ENCODE data around the gene SLIT3. TPM values are rescaled to one million over a fixed set of nuclear protein-coding genes. Genes with fewer than 3 reads are reported as not detected.

Gene SLIT3
- total RNA-seq, 1 experiment from 2014 or later = 0.92 TPM

DNA sequence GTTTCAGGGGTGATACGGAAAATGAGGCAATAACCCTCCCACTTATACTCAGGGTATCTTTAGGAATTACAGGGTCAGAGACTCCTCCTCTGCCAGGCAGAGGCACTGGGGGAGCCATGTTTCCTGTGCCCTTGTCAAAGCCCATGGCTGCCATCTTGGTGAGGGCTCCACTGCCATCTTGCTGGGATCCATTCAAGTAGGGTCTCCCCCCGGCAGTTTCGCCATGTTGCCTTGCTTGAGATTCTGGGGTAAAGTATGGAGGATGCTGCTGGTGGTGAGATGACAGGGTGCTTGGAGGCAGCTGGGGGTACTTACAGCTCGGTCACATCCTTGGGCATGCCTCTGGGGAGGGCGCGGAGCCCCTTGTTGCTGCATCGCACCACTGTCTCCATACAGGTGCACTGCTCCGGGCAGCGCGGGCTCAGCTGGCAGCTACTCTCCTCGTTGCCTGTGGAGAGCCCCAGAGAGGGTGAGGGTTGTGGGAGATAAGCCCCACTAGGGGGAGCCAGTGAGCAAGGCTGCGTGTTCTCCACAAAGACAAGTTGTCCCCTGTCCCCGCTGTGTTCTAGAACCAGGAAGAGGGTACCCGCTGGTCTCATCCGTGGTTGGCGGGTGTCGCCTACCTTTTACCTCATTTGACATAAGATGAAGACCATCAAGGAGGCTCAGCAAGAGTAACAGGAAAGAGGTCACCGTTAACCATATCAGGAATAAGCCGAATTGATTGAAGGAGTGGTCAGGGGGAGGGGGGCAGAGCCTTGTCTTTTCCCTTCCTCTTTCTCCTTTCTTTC, 552.8 kb downstream of the SLIT3 start:
- Histone ChIP-seq H4K5ac (ENCODE audit: insufficient read length, low read depth, low read length) (no peak overlapping the region), H3K9me3 (ENCODE audit: control insufficient read depth, low read depth, low read length) (no peaks in the 10 kb centered on the region), H3K9ac (ENCODE audit: extremely low read depth, insufficient read length, low read length) (no peak overlapping the region), H3K56ac (ENCODE audit: insufficient read length, low read depth, low read length) (no peak overlapping the region), H4K20me1 (ENCODE audit: control insufficient read depth, insufficient read depth, insufficient read length) (no peaks in the 10 kb centered on the region), H3K79me2 (ENCODE audit: insufficient read depth, low read length) (no peaks in the 10 kb centered on the region), H3T11ph (ENCODE audit: low read length) (no peak overlapping the region), H2AK5ac (ENCODE audit: insufficient read length, low read length) (no peak overlapping the region), H3K4me2 (ENCODE audit: insufficient read depth, insufficient read length, low read length) (peak overlapping the region; percentile 3), H3K27ac (ENCODE audit: insufficient read length, low read depth, low read length) (no peak overlapping the region), H3K27me3 (ENCODE audit: insufficient read depth, low read length) (no peaks in the 10 kb centered on the region), H3K4ac (ENCODE audit: low read depth, low read length) (no peak overlapping the region), H3K79me1 (ENCODE audit: insufficient read depth, low read depth, low read length, poor library complexity, severe bottlenecking) (no peaks in the 10 kb centered on the region), H2AFZ (ENCODE audit: low read length) (no peak overlapping the region), H4K91ac (ENCODE audit: insufficient read length, low read depth, low read length) (no peak overlapping the region), H2BK12ac (ENCODE audit: insufficient read length, low read depth, low read length) (no peak overlapping the region), H2BK5ac (ENCODE audit: insufficient read length, low read length) (no peak overlapping the region), H3K14ac (ENCODE audit: insufficient read depth, low read length) (no peak overlapping the region), H2BK20ac (ENCODE audit: low read depth, low read length, poor library complexity, severe bottlenecking) (no peak overlapping the region), H4K8ac (replicated peaks; ENCODE audit: insufficient read length, low read depth, low read length) (no peak overlapping the region), H3K23ac (ENCODE audit: insufficient read length, low read depth, low read length) (no peak overlapping the region), H2BK120ac (ENCODE audit: low read depth, low read length, poor library complexity, severe bottlenecking) (no peak overlapping the region), H3K4me1 (ENCODE audit: insufficient read depth, low read length) (no peaks in the 10 kb centered on the region), H3K23me2 (ENCODE audit: insufficient read length, low read depth, low read length, poor library complexity, severe bottlenecking) (no peaks in the 10 kb centered on the region), H2BK15ac (ENCODE audit: low read depth, low read length) (no peak overlapping the region), H3K18ac (ENCODE audit: insufficient read length, low read depth, low read length) (no peak overlapping the region)
- Mint-ChIP-seq H3K9me3 (no peaks in the 10 kb centered on the region; a peak in 2 of 5 replicates), H3K27me3 (ENCODE audit: low read depth) (peaks cover 44% of the 10 kb centered on the region), H3K4me3 (peak overlapping the region in 1 of 2 experiments; percentile 16; a peak in 1 of 5 replicates), H3K36me3 (ENCODE audit: insufficient read depth in 1 of 3, low read depth in 3 of 3) (peaks cover 0 to 4% (median 0%) of the 10 kb centered on the region in 3 experiments; a peak in 2 of 7 replicates), H3K27ac (no peak overlapping the region), H3K4me1 (peaks cover 3 to 4% of the 10 kb centered on the region in 2 experiments)
- peak; percentile 90 for DNase-seq
- WGBS (ENCODE audit: extremely low coverage, insufficient read length, low lambda C conversion rate) = no CpG with 5 or more reads among the region's 19 CpGs
- TF ChIP-seq, protein P1, sequence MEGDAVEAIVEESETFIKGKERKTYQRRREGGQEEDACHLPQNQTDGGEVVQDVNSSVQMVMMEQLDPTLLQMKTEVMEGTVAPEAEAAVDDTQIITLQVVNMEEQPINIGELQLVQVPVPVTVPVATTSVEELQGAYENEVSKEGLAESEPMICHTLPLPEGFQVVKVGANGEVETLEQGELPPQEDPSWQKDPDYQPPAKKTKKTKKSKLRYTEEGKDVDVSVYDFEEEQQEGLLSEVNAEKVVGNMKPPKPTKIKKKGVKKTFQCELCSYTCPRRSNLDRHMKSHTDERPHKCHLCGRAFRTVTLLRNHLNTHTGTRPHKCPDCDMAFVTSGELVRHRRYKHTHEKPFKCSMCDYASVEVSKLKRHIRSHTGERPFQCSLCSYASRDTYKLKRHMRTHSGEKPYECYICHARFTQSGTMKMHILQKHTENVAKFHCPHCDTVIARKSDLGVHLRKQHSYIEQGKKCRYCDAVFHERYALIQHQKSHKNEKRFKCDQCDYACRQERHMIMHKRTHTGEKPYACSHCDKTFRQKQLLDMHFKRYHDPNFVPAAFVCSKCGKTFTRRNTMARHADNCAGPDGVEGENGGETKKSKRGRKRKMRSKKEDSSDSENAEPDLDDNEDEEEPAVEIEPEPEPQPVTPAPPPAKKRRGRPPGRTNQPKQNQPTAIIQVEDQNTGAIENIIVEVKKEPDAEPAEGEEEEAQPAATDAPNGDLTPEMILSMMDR (conservative IDR thresholded peaks at IDR 0.05) = peak; percentile 94
